OCI-LY7 (cell line): ENCODE measurements around the gene CTNNA2. TPM values are rescaled to one million over a fixed set of nuclear protein-coding genes. Genes with fewer than 3 reads are reported as not detected.

Experiments used
- BruUV-seq: library from RNA; stranded (reverse); fragments of 400-500 nt; replicated peaks from 2 replicates; lab custom pipeline; 2021; lab: Mats Ljungman, UMichigan
- CTCF ChIA-PET: fragments of 300-600 bp; sonication (Branson Sonifier 250); formaldehyde crosslinking; loops from one replicate; lab custom pipeline; 2022; ENCODE audit warnings: antibody characterized with exemption; ENCODE audit not compliant: unreplicated experiment; lab: Charles Lee
- POLR2A ChIA-PET: fragments of 300-600 bp; sonication (Branson Sonifier 250); formaldehyde crosslinking; loops from one replicate; lab custom pipeline; 2022; ENCODE audit warnings: antibody characterized with exemption; lab: Charles Lee
- DNase-seq: peaks from one replicate; pipeline ENCODE4 v3.0.0-alpha.2; 2015; ENCODE audit warnings: low spot score
- H2AFZ ChIP-seq: fragments of 200-600 bp; sonication (generic), shearing (Covaris generic); 2 replicates; pipeline ENCODE4 v1.6.1; 2014; ENCODE audit warnings: mild to moderate bottlenecking, antibody characterized with exemption, low read length, moderate library complexity
- H3K27ac ChIP-seq: fragments of 200-600 bp; sonication (generic); 2 replicates; pipeline ENCODE4 v1.5.1; 2014; ENCODE audit warnings: mixed run types, low read depth, mild to moderate bottlenecking, moderate library complexity, low read length, inconsistent platforms; ENCODE audit not compliant: poor library complexity, severe bottlenecking
- H3K36me3 ChIP-seq: fragments of 200-600 bp; sonication (generic); 2 replicates; pipeline ENCODE4 v1.6.1; 2014; ENCODE audit warnings: mild to moderate bottlenecking, antibody characterized with exemption, low read length, moderate library complexity, mixed read lengths; ENCODE audit not compliant: insufficient read depth
- H3K4me1 ChIP-seq: fragments of 200-600 bp; sonication (generic); 2 replicates; pipeline ENCODE4 v1.5.1; 2014; ENCODE audit warnings: mild to moderate bottlenecking, low read length; ENCODE audit not compliant: insufficient read depth, poor library complexity, severe bottlenecking
- H3K4me2 ChIP-seq: fragments of 200-600 bp; sonication (generic); 2 replicates; pipeline ENCODE4 v1.6.1; 2014; ENCODE audit warnings: mild to moderate bottlenecking, low read length
- H3K4me3 ChIP-seq: fragments of 200-600 bp; sonication (generic); 2 replicates; pipeline ENCODE4 v1.5.1; 2014; ENCODE audit warnings: mild to moderate bottlenecking, low read depth, low read length; ENCODE audit not compliant: poor library complexity, severe bottlenecking
- H3K79me2 ChIP-seq: fragments of 200-600 bp; sonication (generic); 2 replicates; pipeline ENCODE4 v1.6.1; 2016; ENCODE audit warnings: low read depth, mild to moderate bottlenecking, low read length, moderate library complexity, mixed read lengths; ENCODE audit not compliant: insufficient read depth
- H3K9me2 ChIP-seq: fragments of 200-600 bp; sonication (generic); 2 replicates; pipeline ENCODE4 v1.6.1; 2016; ENCODE audit warnings: mild to moderate bottlenecking, low read length, mixed read lengths; ENCODE audit not compliant: insufficient read depth
- H3K9me3 ChIP-seq: fragments of 200-600 bp; sonication (generic); 2 replicates; pipeline ENCODE4 v1.6.1; 2014; ENCODE audit warnings: mild to moderate bottlenecking, mixed run types, low read length, mixed read lengths
- H4K20me1 ChIP-seq: fragments of 200-600 bp; sonication (generic); 2 replicates; pipeline ENCODE4 v1.6.1; 2014; ENCODE audit warnings: mild to moderate bottlenecking, antibody characterized with exemption, low read length, moderate library complexity, mixed read lengths; ENCODE audit not compliant: insufficient read depth
- EZH2phosphoT487 ChIP-seq: fragments of 200-600 bp; sonication (generic); IDR thresholded peaks from 2 replicates; pipeline ENCODE4 v1.6.1; 2018; ENCODE audit warnings: low read depth, borderline replicate concordance, mild to moderate bottlenecking, mixed run types, antibody characterized with exemption, low read length, moderate library complexity, mixed read lengths
- intact Hi-C: fragments of 100-400 bp; cut with micrococcal nuclease; formaldehyde crosslinking; loops from one replicate; pipeline ENCODE4 v1.10.0; 2022; ENCODE audit not compliant: unreplicated experiment
- total RNA-seq, 2 experiments: library from RNA; depleted of rRNA in 1 of 2; stranded (reverse); fragments of >200 nt in 1 of 2; shearing (Covaris generic) in 1 of 2; gene quantifications; 2 replicates each; pipeline ENCODE4 v1.2.3, GENCODE V29; 2014 to 2022
- TF ChIP-seq, protein P1 (sequence below): fragments of 200-600 bp; sonication (generic); conservative IDR thresholded peaks from 2 replicates; pipeline ENCODE4 v1.5.1; 2014; ENCODE audit warnings: mild to moderate bottlenecking, antibody characterized with exemption, low read length, moderate library complexity, mixed read lengths

Gene CTNNA2
- total RNA-seq, 2 experiments from 2014 or later = 0.19 to 2.7 TPM

DNA sequence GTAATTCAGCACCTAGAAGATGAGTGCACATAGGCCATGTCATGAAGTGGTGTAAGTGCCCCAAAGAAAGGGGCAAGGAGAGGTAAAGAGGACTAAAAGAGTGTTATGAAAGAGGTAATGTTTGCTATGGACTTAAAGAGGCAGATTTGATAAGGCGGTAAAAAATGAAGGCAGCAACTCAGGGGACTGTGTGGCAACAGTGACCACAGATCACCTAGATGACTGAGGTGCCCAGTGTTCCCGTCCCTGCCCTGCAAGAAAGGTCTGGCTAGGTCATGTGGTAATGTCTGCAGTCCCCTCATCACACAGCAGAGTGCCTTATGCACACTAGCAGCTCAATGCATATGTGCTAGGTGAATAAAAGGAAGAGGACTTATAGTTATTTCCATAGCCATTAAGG is 434.9 kb downstream of the CTNNA2 start:
- DNase-seq = no peak
- Histone ChIP-seq H3K36me3 (no peaks in the 10 kb centered on the region), H3K27ac (no peak overlapping the region), H3K9me2 (no peaks in the 10 kb centered on the region), H2AFZ (no peak overlapping the region), H4K20me1 (no peaks in the 10 kb centered on the region), H3K4me3 (no peak overlapping the region), H3K4me2 (no peak overlapping the region), H3K9me3 (no peaks in the 10 kb centered on the region), H3K4me1 (no peaks in the 10 kb centered on the region), H3K79me2 (no peaks in the 10 kb centered on the region)
- intact Hi-C loops = no loop called here
- TF ChIP-seq, protein P1, sequence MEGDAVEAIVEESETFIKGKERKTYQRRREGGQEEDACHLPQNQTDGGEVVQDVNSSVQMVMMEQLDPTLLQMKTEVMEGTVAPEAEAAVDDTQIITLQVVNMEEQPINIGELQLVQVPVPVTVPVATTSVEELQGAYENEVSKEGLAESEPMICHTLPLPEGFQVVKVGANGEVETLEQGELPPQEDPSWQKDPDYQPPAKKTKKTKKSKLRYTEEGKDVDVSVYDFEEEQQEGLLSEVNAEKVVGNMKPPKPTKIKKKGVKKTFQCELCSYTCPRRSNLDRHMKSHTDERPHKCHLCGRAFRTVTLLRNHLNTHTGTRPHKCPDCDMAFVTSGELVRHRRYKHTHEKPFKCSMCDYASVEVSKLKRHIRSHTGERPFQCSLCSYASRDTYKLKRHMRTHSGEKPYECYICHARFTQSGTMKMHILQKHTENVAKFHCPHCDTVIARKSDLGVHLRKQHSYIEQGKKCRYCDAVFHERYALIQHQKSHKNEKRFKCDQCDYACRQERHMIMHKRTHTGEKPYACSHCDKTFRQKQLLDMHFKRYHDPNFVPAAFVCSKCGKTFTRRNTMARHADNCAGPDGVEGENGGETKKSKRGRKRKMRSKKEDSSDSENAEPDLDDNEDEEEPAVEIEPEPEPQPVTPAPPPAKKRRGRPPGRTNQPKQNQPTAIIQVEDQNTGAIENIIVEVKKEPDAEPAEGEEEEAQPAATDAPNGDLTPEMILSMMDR = no peak
- TF ChIP-seq EZH2phosphoT487 = no peak
- no TSS peak for BruUV-seq
- CTCF ChIA-PET = no interaction called here
- POLR2A ChIA-PET = no interaction called here

DNA sequence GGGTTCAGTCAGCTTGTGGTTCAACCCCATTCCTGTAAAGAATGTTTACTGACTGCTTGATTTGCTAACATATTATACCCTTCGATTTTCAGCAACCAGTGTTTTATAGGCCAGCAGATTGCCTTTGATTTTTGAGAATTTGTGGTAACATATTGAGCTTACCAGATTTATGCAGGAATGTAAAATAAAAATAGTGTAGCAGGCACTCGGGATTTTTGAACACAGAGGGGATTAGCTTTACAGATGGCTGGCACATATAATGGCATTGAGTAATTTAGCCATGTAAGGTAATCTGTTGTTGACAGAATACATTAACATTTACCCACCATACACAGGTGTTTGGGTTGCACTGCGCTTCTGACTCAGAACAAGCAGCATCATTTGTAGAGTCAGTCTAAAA is 437.7 kb downstream of the CTNNA2 start:
- no peak for DNase-seq
- TF ChIP-seq EZH2phosphoT487 = no peak
- TF ChIP-seq, protein P1 = no peak
- no peak overlapping the region for H3K27ac ChIP-seq
- no peaks in the 10 kb centered on the region for H3K36me3 ChIP-seq
- H3K9me2 ChIP-seq = no peaks in the 10 kb centered on the region
- H3K79me2 ChIP-seq = no peaks in the 10 kb centered on the region
- no peak overlapping the region for H2AFZ ChIP-seq
- BruUV-seq = no TSS peak
- no peaks in the 10 kb centered on the region for H3K9me3 ChIP-seq
- no peaks in the 10 kb centered on the region for H3K4me1 ChIP-seq
- POLR2A ChIA-PET = no interaction called here
- CTCF ChIA-PET = no interaction called here
- intact Hi-C loops = no loop called here
- no peak overlapping the region for H3K4me2 ChIP-seq
- no peak overlapping the region for H3K4me3 ChIP-seq
- no peaks in the 10 kb centered on the region for H4K20me1 ChIP-seq

DNA sequence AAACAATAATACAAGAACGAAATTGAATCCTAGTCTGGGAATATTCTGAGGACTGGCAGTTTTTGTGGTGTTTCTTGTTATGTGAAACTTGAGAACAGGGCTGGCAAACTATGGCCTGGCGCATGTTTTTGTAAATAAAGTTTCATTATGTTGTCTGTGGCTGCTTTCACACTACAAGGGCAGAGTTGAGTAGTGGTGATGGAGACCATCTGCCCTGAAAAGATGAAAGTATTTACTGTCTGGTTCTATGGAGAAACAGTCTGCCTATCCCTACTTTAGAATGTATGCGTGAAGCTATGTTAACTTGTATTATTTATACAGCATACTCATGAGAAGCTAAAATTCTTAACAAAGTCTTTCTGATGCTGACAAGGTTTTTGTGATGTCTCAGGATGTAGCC is 439.8 kb downstream of the CTNNA2 start:
- CTCF ChIA-PET = no interaction called here
- DNase-seq = no peak

More for the DNA sequence above, 439.8 kb downstream of the CTNNA2 start:
- no TSS peak for BruUV-seq
- H3K36me3 ChIP-seq = no peaks in the 10 kb centered on the region
- no peaks in the 10 kb centered on the region for H4K20me1 ChIP-seq
- H3K79me2 ChIP-seq = no peaks in the 10 kb centered on the region
- no peak overlapping the region for H3K27ac ChIP-seq
- no peak overlapping the region for H3K4me3 ChIP-seq
- H2AFZ ChIP-seq = no peak overlapping the region
- no peaks in the 10 kb centered on the region for H3K9me3 ChIP-seq
- H3K4me1 ChIP-seq = no peaks in the 10 kb centered on the region
- TF ChIP-seq EZH2phosphoT487 = no peak
- TF ChIP-seq, protein P1 = no peak
- intact Hi-C loops = no loop called here
- no peak overlapping the region for H3K4me2 ChIP-seq
- no peaks in the 10 kb centered on the region for H3K9me2 ChIP-seq
- POLR2A ChIA-PET = no interaction called here
